Kidney (tissue), 14 donors: ENCODE data around the gene HMGN3. TPM values are rescaled to one million over a fixed set of nuclear protein-coding genes. Genes with fewer than 3 reads are reported as not detected.
"Not testable (repeated sequence)": the region's sequence is repeated elsewhere in the genome, so short reads cannot be mapped to it uniquely, and the experiment has no call there.

Source experiments
- DNase-seq, 5 donors: peaks; one replicate each; pipeline ENCODE4 v3.0.0-alpha.2; 2013 to 2020
- FAIRE-seq: peaks from 2 replicates; lab custom pipeline; 2012; peaks lifted over from hg19 to GRCh38; lab: Jason Lieb, UNC
- H3K27ac ChIP-seq, 2 donors: one replicate each; pipeline ENCODE4 v1.7.0; 2013; ENCODE audit warnings: low read depth in 2 of 2, low read length in 2 of 2, inconsistent platforms in 1 of 2
- H3K27me3 ChIP-seq: one replicate; pipeline ENCODE4 v1.7.1; 2013; ENCODE audit warnings: low read length, inconsistent platforms; ENCODE audit not compliant: control insufficient read depth, insufficient read depth
- H3K36me3 ChIP-seq, 3 donors: one replicate each; pipeline versions ENCODE4 v1.7.0 to v1.7.1; 2013; ENCODE audit warnings: low read length in 3 of 3, control low read depth in 1 of 3, inconsistent platforms in 1 of 3; ENCODE audit not compliant: insufficient read depth in 3 of 3, control insufficient read depth in 2 of 3
- H3K4me1 ChIP-seq, 3 donors: one replicate each; pipeline versions ENCODE4 v1.7.0 to v1.7.1; 2013; ENCODE audit warnings: low read length in 3 of 3, inconsistent platforms in 1 of 3, low read depth in 1 of 3; ENCODE audit not compliant: control insufficient read depth in 2 of 3, insufficient read depth in 2 of 3
- H3K4me3 ChIP-seq, 3 donors: one replicate each; pipeline versions ENCODE4 v1.7.0 to v1.8.1; 2013; ENCODE audit warnings: low read length in 3 of 3, control low read depth in 1 of 3, inconsistent platforms in 1 of 3
- H3K9ac ChIP-seq, 3 donors: one replicate each; pipeline versions ENCODE4 v1.7.0 to v1.7.1; 2013; ENCODE audit warnings: low read length in 3 of 3, control low read depth in 1 of 3, inconsistent platforms in 1 of 3
- H3K9me3 ChIP-seq, 3 donors: one replicate each; pipeline versions ENCODE4 v1.7.0 to v1.7.1; 2013; ENCODE audit warnings: low read length in 3 of 3, control low read depth in 1 of 3, inconsistent platforms in 1 of 3; ENCODE audit not compliant: control insufficient read depth in 2 of 3, insufficient read depth in 1 of 3
- intact Hi-C: fragments of 100-400 bp; cut with DNase I; formaldehyde crosslinking; loops from one replicate; pipeline ENCODE4 v1.11.1; 2022
- polyA plus RNA-seq: library from polyadenylated mRNA; stranded (reverse); fragments of 350-450 nt; fragmentation: Illumina TruSeq; extraction: RNeasy Lipid Tissue Mini Kit (QIAGEN cat#74804); gene quantifications from one replicate; pipeline ENCODE4 v1.2.3, GENCODE V29; 2014; ENCODE audit warnings: low read depth, low replicate concordance; ENCODE audit not compliant: insufficient read depth
- total RNA-seq: library from RNA; stranded (reverse); fragmentation: NEBNext Ultra II Directional; extraction: Animal tissue kit (Norgen Biotek cat#: 25700); gene quantifications from one replicate; pipeline ENCODE4 v1.2.1, GENCODE V29; 2021
- TF ChIP-seq, protein P1 (sequence below): IDR thresholded peaks from 3 replicates; pipeline ENCODE4 v1.5.1; 2012; ENCODE audit warnings: mild to moderate bottlenecking, moderate library complexity, borderline replicate concordance; ENCODE audit not compliant: insufficient read depth; ENCODE audit errors: extremely low read depth
- donor health status: control.
- donor health status: control.
- donor health status: control.
- donor health status: control.
- donor health status: control.
- donor health status: DM: yes; HTN: yes; CAD: no.
- donor health status: Normal renal cell carcinoma (clear cell type).

Gene HMGN3
- total and polyA plus RNA-seq, 2 donors from 2014 or later = 110 to 314 TPM

DNA sequence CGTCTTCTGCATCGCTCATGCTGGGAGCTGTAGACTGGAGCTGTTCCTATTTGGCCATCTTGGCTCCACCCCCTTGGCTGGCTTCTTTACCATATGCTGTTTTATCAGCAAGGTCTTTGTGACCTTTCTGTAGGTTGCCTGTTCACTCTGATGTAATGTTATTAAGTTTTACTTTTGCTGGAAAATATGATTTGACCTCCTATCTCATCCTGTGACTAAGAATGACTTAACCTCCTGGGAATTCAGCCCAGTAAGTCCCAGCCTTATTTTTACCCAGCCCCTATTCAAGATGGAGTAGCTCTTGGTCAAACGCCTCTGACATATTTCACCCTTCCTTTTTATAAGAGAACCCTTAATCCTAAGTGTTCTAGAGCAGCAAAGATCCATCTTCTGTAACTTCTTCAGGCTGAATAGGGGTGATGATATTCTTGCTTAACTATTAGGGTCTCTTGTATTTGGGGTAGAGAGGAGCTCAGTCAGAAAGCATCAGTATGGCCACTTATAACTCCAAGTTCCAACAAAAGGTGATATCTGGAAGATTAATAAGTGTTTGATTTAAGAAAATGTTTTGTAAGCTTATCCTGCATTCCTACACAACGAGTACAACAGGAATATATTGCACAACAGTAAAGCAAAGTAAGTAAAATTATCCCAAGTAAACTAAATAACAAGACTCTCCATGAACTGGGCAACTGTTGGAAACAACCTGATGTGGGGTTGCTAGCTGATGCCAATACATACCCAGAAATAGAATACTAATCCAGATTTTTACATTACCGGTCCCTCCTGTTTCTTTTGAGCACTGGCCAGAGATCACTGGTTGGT, 23.1 kb upstream of the HMGN3 start:
- no peak for FAIRE-seq
- no peaks in the 10 kb centered on the region for H3K36me3 ChIP-seq
- DNase-seq = no peak
- H3K27ac ChIP-seq = no peak overlapping the region
- no peak overlapping the region for H3K4me3 ChIP-seq
- no peaks in the 10 kb centered on the region for H3K4me1 ChIP-seq
- TF ChIP-seq, protein P1, sequence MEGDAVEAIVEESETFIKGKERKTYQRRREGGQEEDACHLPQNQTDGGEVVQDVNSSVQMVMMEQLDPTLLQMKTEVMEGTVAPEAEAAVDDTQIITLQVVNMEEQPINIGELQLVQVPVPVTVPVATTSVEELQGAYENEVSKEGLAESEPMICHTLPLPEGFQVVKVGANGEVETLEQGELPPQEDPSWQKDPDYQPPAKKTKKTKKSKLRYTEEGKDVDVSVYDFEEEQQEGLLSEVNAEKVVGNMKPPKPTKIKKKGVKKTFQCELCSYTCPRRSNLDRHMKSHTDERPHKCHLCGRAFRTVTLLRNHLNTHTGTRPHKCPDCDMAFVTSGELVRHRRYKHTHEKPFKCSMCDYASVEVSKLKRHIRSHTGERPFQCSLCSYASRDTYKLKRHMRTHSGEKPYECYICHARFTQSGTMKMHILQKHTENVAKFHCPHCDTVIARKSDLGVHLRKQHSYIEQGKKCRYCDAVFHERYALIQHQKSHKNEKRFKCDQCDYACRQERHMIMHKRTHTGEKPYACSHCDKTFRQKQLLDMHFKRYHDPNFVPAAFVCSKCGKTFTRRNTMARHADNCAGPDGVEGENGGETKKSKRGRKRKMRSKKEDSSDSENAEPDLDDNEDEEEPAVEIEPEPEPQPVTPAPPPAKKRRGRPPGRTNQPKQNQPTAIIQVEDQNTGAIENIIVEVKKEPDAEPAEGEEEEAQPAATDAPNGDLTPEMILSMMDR = no peak
- H3K9me3 ChIP-seq = peaks cover 0 to 4% (median 0%) of the 10 kb centered on the region in 3 donors
- no peak overlapping the region for H3K9ac ChIP-seq
- H3K27me3 ChIP-seq = no peaks in the 10 kb centered on the region
- intact Hi-C loops = no loop called here

DNA sequence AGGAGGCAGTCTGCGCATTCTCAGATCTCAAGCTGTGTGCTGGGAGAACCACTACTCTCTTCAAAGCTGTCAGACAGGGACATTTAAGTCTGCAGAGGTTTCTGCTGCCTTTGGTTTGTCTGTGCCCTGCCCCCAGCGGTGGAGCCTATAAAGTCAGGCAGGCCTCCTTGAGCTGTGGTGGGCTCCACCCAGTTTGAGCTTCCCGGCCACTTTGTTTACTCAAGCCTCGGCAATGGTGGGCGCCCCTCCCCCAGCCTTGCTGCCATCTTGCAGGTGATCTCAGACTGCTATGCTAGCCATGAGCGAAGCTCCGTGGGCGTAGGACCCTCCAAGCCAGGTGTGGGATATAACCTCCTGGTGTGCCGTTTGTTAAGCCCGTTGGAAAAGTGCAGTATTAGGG, 22.3 kb upstream of the HMGN3 start:
- not testable (repeated sequence) for FAIRE-seq, DNase-seq

GRCh38 chr6:79255086-79255485, 20.6 kb upstream of the HMGN3 start:
- H3K27me3 ChIP-seq, H3K36me3 ChIP-seq, H3K9me3 ChIP-seq, H3K4me3 ChIP-seq, H3K9ac ChIP-seq, intact Hi-C loops, H3K4me1 ChIP-seq, H3K27ac ChIP-seq, DNase-seq, FAIRE-seq: not testable (repeated sequence)

More for the DNA sequence above, 22.3 kb upstream of the HMGN3 start:
- H3K9ac ChIP-seq, H3K27ac ChIP-seq, H3K36me3 ChIP-seq, H3K9me3 ChIP-seq, H3K4me1 ChIP-seq, H3K4me3 ChIP-seq, H3K27me3 ChIP-seq, intact Hi-C loops: not testable (repeated sequence)

DNA sequence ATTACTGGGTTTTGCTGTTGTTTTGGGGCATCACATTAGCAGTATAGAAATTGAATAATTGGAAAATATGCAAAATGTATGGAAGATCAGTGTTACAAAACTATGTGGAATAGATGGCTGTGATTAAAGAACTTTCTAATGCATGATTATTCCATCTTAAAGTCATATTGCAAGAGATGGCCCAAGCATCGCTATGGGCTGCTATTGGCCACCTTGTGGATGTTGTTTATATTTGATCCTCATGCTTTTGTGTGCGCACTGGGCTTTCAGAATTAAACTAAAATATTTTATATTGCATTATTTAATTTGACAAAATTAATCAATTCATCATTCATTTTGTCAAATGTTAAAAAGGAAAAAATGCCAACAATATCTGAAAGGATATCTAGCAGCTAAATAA, 16.1 kb upstream of the HMGN3 start:
- FAIRE-seq = no peak
- no peak for DNase-seq

More for the DNA sequence above, 16.1 kb upstream of the HMGN3 start:
- H3K36me3 ChIP-seq = no peaks in the 10 kb centered on the region
- H3K4me3 ChIP-seq = no peak overlapping the region
- TF ChIP-seq, protein P1 = no peak
- no peaks in the 10 kb centered on the region for H3K27me3 ChIP-seq
- intact Hi-C loops = no loop called here
- H3K4me1 ChIP-seq = no peaks in the 10 kb centered on the region
- H3K9ac ChIP-seq = no peak overlapping the region
- no peaks in the 10 kb centered on the region for H3K9me3 ChIP-seq
- H3K27ac ChIP-seq = no peak overlapping the region
